Stomach smooth muscle (tissue), 2 donors: ENCODE results near the gene TM9SF1.
A peak's percentile ranks its signal among the peaks of the same experiment; 100 is the strongest.

ENCODE experiments used
- H3K27ac ChIP-seq: one replicate; pipeline ENCODE4 v1.7.0; 2013; ENCODE audit warnings: mild to moderate bottlenecking, low read length, inconsistent platforms
- H3K27me3 ChIP-seq, 2 donors: one replicate each; pipeline ENCODE4 v1.7.0; 2013; ENCODE audit warnings: low read length in 2 of 2; ENCODE audit not compliant: insufficient read depth in 2 of 2, control insufficient read depth in 1 of 2
- H3K36me3 ChIP-seq, 2 donors: one replicate each; pipeline ENCODE4 v1.7.0; 2013; ENCODE audit warnings: low read length in 2 of 2; ENCODE audit not compliant: control insufficient read depth in 2 of 2, insufficient read depth in 2 of 2
- H3K4me1 ChIP-seq: one replicate; pipeline ENCODE4 v1.7.0; 2013; ENCODE audit warnings: low read length; ENCODE audit not compliant: control insufficient read depth, insufficient read depth
- H3K4me3 ChIP-seq, 2 donors: one replicate each; pipeline ENCODE4 v1.7.0; 2013; ENCODE audit warnings: low read length in 2 of 2
- H3K9ac ChIP-seq, 2 donors: one replicate each; pipeline ENCODE4 v1.7.0; 2013; ENCODE audit warnings: low read length in 2 of 2, mild to moderate bottlenecking in 1 of 2
- H3K9me3 ChIP-seq, 2 donors: one replicate each; pipeline ENCODE4 v1.7.0; 2013; ENCODE audit warnings: low read length in 2 of 2; ENCODE audit not compliant: control insufficient read depth in 2 of 2
- donor health status: healthy.
- donor health status: Pancreatic carcinoma.

Gene TM9SF1

DNA sequence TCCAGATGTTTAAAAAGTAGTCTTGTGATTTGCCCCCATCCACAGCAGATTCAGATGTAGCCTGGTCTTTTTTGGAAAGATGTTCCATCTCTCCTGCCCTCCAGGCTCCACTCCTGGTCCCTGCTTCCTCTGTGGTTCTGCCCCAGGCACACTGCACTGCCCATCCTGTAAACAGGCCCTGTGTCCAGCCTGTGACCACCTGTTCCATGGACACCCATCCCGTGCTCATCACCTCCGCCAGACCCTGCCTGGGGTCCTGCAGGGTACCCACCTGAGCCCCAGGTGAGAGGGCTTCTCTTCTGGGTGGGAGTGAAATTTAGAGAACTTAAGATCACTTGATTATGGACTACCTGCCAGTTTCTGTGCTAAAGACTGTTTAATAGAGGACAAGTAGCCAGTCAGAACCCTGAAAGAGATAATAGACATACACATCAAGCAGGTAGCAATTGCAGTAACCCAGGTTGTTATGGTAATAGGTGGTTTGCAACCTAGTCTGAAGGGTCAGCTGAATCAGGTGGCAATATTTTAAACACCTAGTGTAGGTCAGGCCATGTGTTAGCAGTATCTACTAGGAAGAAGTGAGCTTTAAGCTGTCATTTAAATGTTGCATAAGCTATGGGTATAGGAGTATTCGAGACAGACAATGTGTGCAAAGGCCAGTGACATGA is 45.8 kb downstream of the TM9SF1 start:
- peaks cover 27 to 28% of the 10 kb centered on the region in 2 donors for H3K36me3 ChIP-seq
- no peak overlapping the region for H3K27ac ChIP-seq
- H3K27me3 ChIP-seq: no peaks in the 10 kb centered on the region
- no peaks in the 10 kb centered on the region for H3K9me3 ChIP-seq
- peaks cover 33% of the 10 kb centered on the region for H3K4me1 ChIP-seq
- H3K9ac ChIP-seq: peak overlapping the region in 1 of 2 donors; percentile 36
- H3K4me3 ChIP-seq: no peak overlapping the region

DNA sequence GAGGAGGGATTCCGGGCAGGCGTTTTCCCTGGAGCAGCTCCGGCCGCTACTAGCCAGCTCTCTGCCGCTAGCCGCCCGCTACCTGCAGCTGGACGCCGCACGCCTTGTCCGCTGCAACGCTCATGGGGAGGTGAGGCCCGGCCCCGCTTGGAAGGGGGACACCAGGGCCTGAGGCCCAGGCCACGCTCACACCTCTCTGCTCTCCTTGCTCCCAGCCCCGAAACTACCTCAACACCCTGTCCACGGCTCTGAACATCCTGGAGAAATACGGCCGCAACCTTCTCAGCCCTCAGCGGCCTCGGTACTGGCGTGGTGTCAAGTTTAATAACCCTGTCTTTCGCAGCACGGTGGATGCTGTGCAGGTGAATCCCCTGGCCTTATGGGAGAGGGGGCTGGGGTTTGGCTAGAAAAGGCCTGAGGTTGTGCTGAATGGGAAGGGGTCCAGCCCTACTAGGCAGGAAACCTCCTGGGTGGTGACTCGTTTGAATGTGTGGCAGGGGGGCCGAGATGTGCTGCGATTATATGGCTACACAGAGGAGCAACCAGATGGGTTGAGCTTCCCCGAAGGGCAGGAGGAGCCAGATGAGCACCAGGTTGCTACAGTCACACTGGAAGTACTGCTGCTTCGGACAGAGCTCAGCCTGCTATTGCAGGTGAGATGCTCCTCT is 47.3 kb downstream of the TM9SF1 start:
- Histone ChIP-seq H3K4me1 (peaks cover 33% of the 10 kb centered on the region), H3K9ac (peak overlapping the region; percentile 79 to 93), H3K9me3 (no peaks in the 10 kb centered on the region), H3K27me3 (no peaks in the 10 kb centered on the region), H3K27ac (peak overlapping the region; percentile 88), H3K4me3 (peak overlapping the region; percentile 95 to 100), H3K36me3 (peaks cover 27 to 35% of the 10 kb centered on the region in 2 donors)

DNA sequence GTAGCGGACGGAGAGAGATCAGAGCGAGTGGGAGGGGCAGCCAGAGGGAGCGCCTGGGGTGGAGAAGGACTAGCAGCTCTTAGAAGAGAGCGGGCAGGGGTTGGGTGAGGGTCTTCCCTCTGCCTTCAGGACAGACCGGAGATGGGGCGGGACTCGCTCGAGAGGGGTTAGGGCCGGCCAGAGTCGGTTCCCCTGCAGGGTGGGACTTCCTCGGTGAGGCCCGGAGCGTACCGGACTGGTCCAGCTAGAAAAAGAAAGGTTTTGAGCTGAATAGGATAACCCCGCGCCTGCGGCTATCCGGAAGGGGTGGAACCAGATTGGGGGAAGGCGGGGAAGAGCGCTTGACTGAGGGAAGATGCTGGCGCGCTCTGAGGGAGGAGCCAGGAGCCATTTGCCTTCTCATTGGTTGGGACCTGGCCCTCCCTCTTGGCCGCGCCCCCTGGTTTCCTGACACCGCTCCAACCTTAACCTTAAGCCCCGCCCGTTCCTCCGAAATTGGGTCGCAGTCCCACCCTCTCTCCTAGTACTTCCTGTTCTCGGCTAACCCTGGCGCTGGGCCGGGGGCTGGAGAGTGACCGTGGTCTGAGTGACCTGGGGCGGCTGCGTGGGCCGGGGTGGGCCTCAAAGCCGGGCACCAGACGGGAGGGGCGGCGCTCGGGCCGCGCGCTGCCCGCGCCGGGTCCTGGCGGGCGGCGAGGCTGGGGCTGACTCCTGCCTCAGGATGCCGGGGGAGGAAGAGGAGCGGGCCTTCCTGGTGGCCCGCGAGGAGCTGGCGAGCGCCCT is 48.1 kb downstream of the TM9SF1 start, which contains the start of gene RNF31:
RNF31 (plus strand) TSS at position 521 of the 783 bp plus-strand sequence; CDS start at position 722, 201 bp downstream.
- peaks cover 27 to 35% of the 10 kb centered on the region in 2 donors for H3K36me3 ChIP-seq
- H3K27me3 ChIP-seq: no peaks in the 10 kb centered on the region
- H3K27ac ChIP-seq: peak within 1 kb of the TSS; percentile 88
- H3K4me1 ChIP-seq: peaks cover 34% of the 10 kb centered on the region
- no peaks in the 10 kb centered on the region for H3K9me3 ChIP-seq
- peak within 1 kb of the TSS; percentile 89 to 93 for H3K9ac ChIP-seq
- peak within 1 kb of the TSS; percentile 95 to 100 for H3K4me3 ChIP-seq

DNA sequence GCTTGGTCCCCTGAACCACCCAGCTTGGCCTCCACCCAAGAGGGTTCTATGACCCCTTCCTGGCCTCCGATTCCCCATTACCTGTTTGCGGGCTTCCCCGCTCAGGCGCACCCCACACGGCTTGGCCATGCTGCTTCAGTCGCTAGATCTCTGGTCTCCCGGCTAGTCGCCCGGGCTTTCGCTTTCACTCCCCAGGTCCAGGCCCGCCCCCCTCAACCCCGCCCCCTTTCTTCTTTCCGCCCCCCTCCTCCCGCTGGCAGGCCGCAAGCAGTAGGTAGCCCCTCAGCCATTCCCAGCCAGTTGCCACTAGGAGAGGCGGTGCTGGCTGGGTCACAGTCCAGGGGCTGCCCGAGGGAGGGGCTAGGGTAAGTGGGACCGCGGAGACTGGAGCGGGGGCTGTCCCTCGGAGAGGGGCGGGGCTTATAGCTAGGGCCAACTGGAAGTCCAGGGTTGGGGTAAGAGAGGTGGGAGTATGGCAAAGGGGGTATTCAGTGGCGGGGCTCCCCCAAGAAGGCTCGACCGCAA is 48.7 kb downstream of the TM9SF1 start, which contains the start of gene PSME2:
PSME2 (minus strand) TSS at position 158 of the 525 bp plus-strand sequence; CDS start at position 129, 29 bp downstream.
- no peaks in the 10 kb centered on the region for H3K9me3 ChIP-seq
- H3K27ac ChIP-seq: peak within 1 kb of the TSS; percentile 88
- peak within 1 kb of the TSS; percentile 89 to 93 for H3K9ac ChIP-seq
- H3K27me3 ChIP-seq: no peaks in the 10 kb centered on the region
- peak within 1 kb of the TSS; percentile 95 to 100 for H3K4me3 ChIP-seq
- peaks cover 22 to 29% of the 10 kb centered on the region in 2 donors for H3K36me3 ChIP-seq
- H3K4me1 ChIP-seq: peaks cover 39% of the 10 kb centered on the region

DNA sequence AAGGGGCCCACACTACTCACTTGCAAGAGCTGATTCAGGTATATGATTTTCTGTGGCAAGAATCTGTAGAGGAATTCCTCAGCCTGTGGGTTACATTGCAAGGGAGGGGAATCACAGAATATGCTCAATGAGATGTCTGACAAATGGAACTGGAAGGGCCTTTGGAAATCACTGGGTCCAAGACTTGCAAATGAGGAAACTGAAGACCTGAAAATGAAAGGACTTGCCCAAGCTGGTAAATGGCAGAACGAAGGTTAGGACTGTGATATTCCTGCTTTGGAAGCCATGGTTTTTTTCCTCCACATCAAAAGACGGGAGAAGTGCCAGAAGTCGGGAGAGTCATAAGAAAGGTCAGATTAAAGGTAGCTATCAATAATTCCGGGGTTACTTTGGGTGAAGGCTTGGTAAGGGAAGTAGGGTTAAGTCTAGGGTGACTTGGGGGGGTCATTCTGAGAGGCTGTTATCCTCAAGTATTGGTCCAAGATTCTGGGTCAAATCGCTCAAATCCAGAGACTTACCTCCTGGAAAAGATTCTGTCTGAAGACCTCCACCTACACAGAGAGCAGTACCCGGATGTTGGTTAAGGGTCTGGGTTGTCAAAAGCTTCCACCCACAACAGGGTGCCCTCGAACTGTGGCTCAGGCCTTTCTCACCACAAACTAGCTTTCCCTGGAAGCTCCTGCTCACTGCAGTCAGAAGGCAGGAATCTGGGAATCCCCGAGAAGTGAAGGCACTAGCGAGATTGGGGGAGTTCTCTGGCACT is 49.4 kb downstream of the TM9SF1 start:
- H3K36me3 ChIP-seq: peaks cover 17 to 23% of the 10 kb centered on the region in 2 donors
- no peaks in the 10 kb centered on the region for H3K27me3 ChIP-seq
- H3K4me3 ChIP-seq: peak overlapping the region; percentile 95 to 100
- no peaks in the 10 kb centered on the region for H3K9me3 ChIP-seq
- peak overlapping the region; percentile 89 to 93 for H3K9ac ChIP-seq
- H3K4me1 ChIP-seq: peaks cover 42% of the 10 kb centered on the region
- peak overlapping the region; percentile 88 for H3K27ac ChIP-seq

DNA sequence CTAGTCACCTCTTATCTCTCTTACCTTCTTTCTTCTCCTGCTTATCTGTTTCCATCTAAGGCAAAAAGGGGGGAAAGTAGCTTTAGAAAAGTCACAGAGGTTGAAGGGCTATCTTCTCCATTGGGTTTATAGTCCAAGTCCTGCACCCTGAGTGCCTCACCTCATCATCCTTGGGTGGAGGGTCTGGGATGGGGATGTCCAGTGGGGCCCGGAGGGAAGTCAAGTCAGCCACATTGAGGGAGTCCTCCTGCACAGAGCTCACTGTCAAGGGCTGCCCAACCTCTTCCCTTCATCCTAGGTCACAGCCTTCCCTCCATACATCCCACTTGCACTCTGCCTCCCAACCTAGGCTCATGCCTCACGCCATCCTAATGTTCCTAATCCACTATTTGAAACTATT is 50.0 kb downstream of the TM9SF1 start:
- H3K4me3 ChIP-seq: no peak overlapping the region
- H3K9ac ChIP-seq: peak overlapping the region; percentile 29 to 93
- no peaks in the 10 kb centered on the region for H3K27me3 ChIP-seq
- peaks cover 11 to 17% of the 10 kb centered on the region in 2 donors for H3K36me3 ChIP-seq
- peaks cover 43% of the 10 kb centered on the region for H3K4me1 ChIP-seq
- no peaks in the 10 kb centered on the region for H3K9me3 ChIP-seq
- H3K27ac ChIP-seq: peak overlapping the region; percentile 88

DNA sequence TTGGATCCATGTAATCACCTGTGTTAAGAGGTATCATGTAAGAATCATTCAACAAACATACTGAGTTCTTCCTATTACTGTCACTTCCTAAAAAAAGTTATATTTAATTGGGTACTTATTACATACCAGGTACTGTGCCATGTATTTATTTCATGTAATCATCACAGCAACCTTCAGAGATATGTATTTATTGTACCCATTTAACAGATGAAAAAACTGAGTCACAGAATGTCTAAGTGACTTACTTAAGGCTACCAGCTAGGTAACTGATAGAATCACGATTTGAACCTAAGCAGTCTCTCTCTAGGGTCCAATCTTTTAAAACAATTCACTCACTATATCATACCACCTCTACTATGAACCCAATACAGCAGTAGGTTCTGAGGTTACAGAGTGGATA is 50.8 kb downstream of the TM9SF1 start:
- no peak overlapping the region for H3K4me3 ChIP-seq
- H3K36me3 ChIP-seq: peaks cover 3 to 10% of the 10 kb centered on the region in 2 donors
- H3K9ac ChIP-seq: no peak overlapping the region
- H3K4me1 ChIP-seq: peaks cover 43% of the 10 kb centered on the region
- H3K27ac ChIP-seq: peak overlapping the region; percentile 88
- no peaks in the 10 kb centered on the region for H3K9me3 ChIP-seq
- no peaks in the 10 kb centered on the region for H3K27me3 ChIP-seq

DNA sequence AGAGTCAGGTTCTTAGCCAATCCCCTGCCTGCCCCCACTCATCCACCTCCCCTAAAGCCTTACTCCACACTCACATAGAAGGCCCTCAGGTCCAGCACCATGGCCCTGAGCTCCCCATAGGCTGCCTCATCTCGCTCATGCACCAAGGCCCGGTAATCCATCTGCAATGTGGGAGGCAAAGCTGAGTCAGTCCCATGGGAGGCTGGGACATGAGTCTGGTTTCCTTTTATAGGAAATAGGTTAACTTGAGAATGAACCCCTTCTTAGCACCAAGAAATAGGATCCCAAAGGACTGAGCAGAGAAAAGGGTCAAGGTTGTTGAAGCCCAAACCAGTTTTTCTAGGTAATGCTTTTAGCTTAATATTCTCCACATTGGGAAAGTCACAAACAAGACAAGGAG is 51.7 kb downstream of the TM9SF1 start:
- Histone ChIP-seq H3K4me1 (peaks cover 46% of the 10 kb centered on the region), H3K4me3 (no peak overlapping the region), H3K27ac (no peak overlapping the region), H3K9me3 (no peaks in the 10 kb centered on the region), H3K36me3 (peaks cover 8 to 17% of the 10 kb centered on the region in 2 donors), H3K27me3 (no peaks in the 10 kb centered on the region), H3K9ac (no peak overlapping the region)

DNA sequence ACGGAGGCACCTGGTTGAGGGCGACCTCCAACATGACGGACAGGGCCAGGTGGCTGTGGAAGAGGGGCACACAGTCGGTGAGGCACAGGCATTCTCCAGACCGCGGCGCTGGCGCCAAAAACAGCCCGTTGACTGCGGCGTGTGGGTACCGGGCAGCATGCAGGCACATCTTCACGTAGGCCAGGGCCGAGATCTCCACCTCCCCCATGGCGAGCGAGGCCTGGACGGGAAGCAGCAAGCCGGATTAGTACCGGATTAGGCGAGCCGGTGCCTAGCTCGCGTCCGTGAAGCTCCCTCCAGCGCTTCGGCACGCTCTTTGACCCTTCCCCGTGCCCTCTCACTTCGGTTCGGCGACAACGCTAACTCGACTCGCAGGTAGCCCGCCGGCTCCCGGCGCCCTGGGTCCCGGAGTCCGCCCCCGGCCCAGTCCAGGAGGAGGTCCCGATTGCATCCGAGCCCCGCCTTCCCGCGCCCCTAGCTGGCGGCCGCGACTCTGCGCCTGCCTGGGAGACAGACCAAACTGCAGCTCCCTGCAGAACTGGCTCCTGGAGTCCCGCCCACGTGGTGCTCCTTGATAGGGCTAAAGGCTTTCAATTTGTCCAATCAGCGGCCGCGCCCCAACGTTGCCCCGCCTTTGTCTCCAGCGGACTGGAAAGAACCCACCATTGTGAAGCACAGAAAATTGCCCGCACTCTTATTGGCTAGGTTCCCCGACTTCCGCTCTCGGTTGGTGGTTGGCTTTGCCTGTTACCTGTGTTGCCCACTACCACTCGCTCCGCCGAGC is 54.0 kb downstream of the TM9SF1 start, which contains the start of gene EMC9:
EMC9 (minus strand) TSS at position 495 of the 784 bp plus-strand sequence; CDS start at position 208, 287 bp downstream.
- Histone ChIP-seq H3K4me3 (peak within 1 kb of the TSS; percentile 87 to 96), H3K27ac (peak within 1 kb of the TSS; percentile 84), H3K4me1 (peaks cover 57% of the 10 kb centered on the region), H3K9ac (peak within 1 kb of the TSS; percentile 84 to 89), H3K27me3 (no peaks in the 10 kb centered on the region), H3K36me3 (peaks cover 21 to 30% of the 10 kb centered on the region in 2 donors), H3K9me3 (no peaks in the 10 kb centered on the region)
